NCI-H146 treated with DMSO at 0.1 percent for 48 hours (cell line): ENCODE results near the gene DNAJB12.
"Not testable (repeated sequence)": the region's sequence is repeated elsewhere in the genome, so short reads cannot be mapped to it uniquely, and the experiment has no call there.

ENCODE experiments used
- DNase-seq: peaks from one replicate; lab custom pipeline; 2025; ENCODE audit not compliant: unreplicated experiment; lab: John Stamatoyannopoulos, UW

The DNAJB12 gene

GRCh38 chr10:72354356-72355213, at the start of gene DNAJB12:
TSS of gene DNAJB12 (minus strand) at chr10:72354919. CDS start at chr10:72354897, 22 bp downstream.
- peak; percentile 93 for DNase-seq

- not testable (repeated sequence) for DNase-seq
Measured at GRCh38 chr10:72395581-72395980, 40.9 kb upstream of the DNAJB12 start.

- DNase-seq, result no peak
Measured at GRCh38 chr10:72392571-72392970, 37.9 kb upstream of the DNAJB12 start.

- no peak for DNase-seq
Measured at GRCh38 chr10:72390764-72391163, 36.0 kb upstream of the DNAJB12 start.

GRCh38 chr10:72389716-72390115, 35.0 kb upstream of the DNAJB12 start:
- no peak for DNase-seq

- DNase-seq, result no peak
Measured at GRCh38 chr10:72389014-72389413, 34.3 kb upstream of the DNAJB12 start.

- DNase-seq, result no peak
Measured at GRCh38 chr10:72388062-72388461, 33.3 kb upstream of the DNAJB12 start.

- DNase-seq, result no peak
Measured at GRCh38 chr10:72386916-72387586, 32.3 kb upstream of the DNAJB12 start.

GRCh38 chr10:72385724-72386123, 31.0 kb upstream of the DNAJB12 start:
- DNase-seq, result no peak

- not testable (repeated sequence) for DNase-seq
Measured at GRCh38 chr10:72384982-72385381, 30.3 kb upstream of the DNAJB12 start.

GRCh38 chr10:72379776-72380175, 25.1 kb upstream of the DNAJB12 start:
- DNase-seq, result no peak

GRCh38 chr10:72379062-72379461, 24.3 kb upstream of the DNAJB12 start:
- no peak for DNase-seq

- DNase-seq, result no peak
Measured at GRCh38 chr10:72375585-72375984, 20.9 kb upstream of the DNAJB12 start.

GRCh38 chr10:72375173-72375572, 20.5 kb upstream of the DNAJB12 start:
- DNase-seq, result no peak

GRCh38 chr10:72370201-72370722, 15.5 kb upstream of the DNAJB12 start:
- no peak for DNase-seq

GRCh38 chr10:72367301-72367960, 12.7 kb upstream of the DNAJB12 start:
- DNase-seq, result no peak

- DNase-seq, result no peak
Measured at GRCh38 chr10:72365106-72365895, 10.6 kb upstream of the DNAJB12 start.

- DNase-seq, result peak; percentile 60
Measured at GRCh38 chr10:72364239-72364777, 9.6 kb upstream of the DNAJB12 start.

- DNase-seq, result no peak
Measured at GRCh38 chr10:72356987-72357386, 2.3 kb upstream of the DNAJB12 start.

GRCh38 chr10:72356115-72356514, 1.4 kb upstream of the DNAJB12 start:
- no peak for DNase-seq

- no peak for DNase-seq
Measured at GRCh38 chr10:72355214-72355555, 466 bp upstream of the DNAJB12 start.
